ENCODE data around the gene SEMA4A.

- TF ChIP-seq YY1 (IDR thresholded peaks at IDR 0.05; ENCODE audit: insufficient read depth, insufficient read length) (no peak), ZNF274 (IDR thresholded peaks at IDR 0.05; ENCODE audit: low read depth, low read length) (no peak), SUZ12 (IDR thresholded peaks at IDR 0.05; ENCODE audit: extremely low read depth, insufficient read depth, insufficient read length) (no peak)
These were observed 24.7 kb downstream of the SEMA4A start for GRCh38 chr1:156177919-156178654.

Data from NT2/D1 (cell line).